Pancreas (tissue), 10 donors: ENCODE data around the gene IL1RAP. TPM values are rescaled to one million over a fixed set of nuclear protein-coding genes. Genes with fewer than 3 reads are reported as not detected.

ENCODE experiments used
- ATAC-seq, 4 donors: fragments of 200-7000 bp; cut with Tn5 transposase; one replicate each; pipeline versions ENCODE4 v1.8.0 to v1.9.1; 2020; ENCODE audit warnings: mild to moderate bottlenecking in 4 of 4, moderate library complexity in 4 of 4
- DNase-seq, 6 donors: peaks; one replicate each; pipeline ENCODE4 v3.0.0-alpha.2; 2020
- FAIRE-seq: peaks from 2 replicates; lab custom pipeline; 2012; peaks lifted over from hg19 to GRCh38; lab: Jason Lieb, UNC
- H3K27ac ChIP-seq, 4 donors: fragments of 200-600 bp; sonication (generic); 1 replicate in 3 of 4; 2 replicates in 1 of 4; pipeline versions ENCODE4 v1.5.0 to v1.8.0; 2020
- H3K27me3 ChIP-seq, 4 donors: fragments of 200-600 bp; one replicate each; pipeline ENCODE4 v1.8.0; 2021
- H3K36me3 ChIP-seq, 3 donors: fragments of 200-600 bp; sonication (generic) in 1 of 3; one replicate each; pipeline versions ENCODE4 v1.5.0 to v1.8.0; 2020 to 2021
- H3K4me1 ChIP-seq, 3 donors: fragments of 200-600 bp; one replicate each; pipeline ENCODE4 v1.8.0; 2021
- H3K4me3 ChIP-seq, 4 donors: fragments of 200-600 bp; sonication (generic) in 2 of 4; one replicate each; pipeline versions ENCODE4 v1.5.0 to v1.8.0; 2020 to 2021
- H3K9me3 ChIP-seq, 4 donors: fragments of 200-600 bp; one replicate each; pipeline ENCODE4 v1.8.0; 2021
- CTCF ChIP-seq, 4 donors: fragments of 200-600 bp; sonication (generic) in 3 of 4; IDR thresholded peaks; one replicate each; pipeline versions ENCODE4 v1.5.0 to v1.8.0; 2021; ENCODE audit warnings: antibody characterized with exemption in 4 of 4
- WGBS, 2 donors: extraction: QIAGEN DNeasy Blood & Tissue Kit; methylation state at CpG; one replicate each; pipeline ENCODE4 v1.1.7; 2013; 5-methylcytosine and 5-hydroxymethylcytosine counted together
- intact Hi-C, 3 donors: fragments of 100-400 bp; cut with DNase I; formaldehyde crosslinking; loops; one replicate each; pipeline versions ENCODE4 v1.11.1 to v1.14.2; 2022
- polyA plus RNA-seq, 2 donors: library from polyadenylated mRNA; stranded (reverse); fragments of 200-250 nt; gene quantifications; one replicate each; pipeline ENCODE4 v1.2.3, GENCODE V29; 2013
- total RNA-seq, 6 donors: library from RNA; stranded (reverse); fragmentation: NEBNext Ultra II Directional in 4 of 6; extraction: Animal tissue kit (Norgen Biotek cat#: 25700) in 4 of 6; gene quantifications; one replicate each; pipeline versions ENCODE4 v1.2.1 to v1.2.4, GENCODE V29; 2021 to 2023
- donor health status: healthy with polysubstance abuse.
- donor health status: DM: no; HTN: no; CAD: no; lungs with moderate emphysema.
- donor health status: DM: no; HTN: no; CAD: no.
- donor health status: control.
- donor health status: control.
- donor health status: Bipolar disorder and iron deficiency.
- donor health status: DM: yes; HTN: yes; CAD: no.
- donor health status: DM: no; HTN: no; CAD: no.
- donor health status: DM: no; HTN: no; CAD: no.
- donor health status: DM: yes; HTN: yes; CAD: no.

IL1RAP gene
- total and polyA plus RNA-seq, 8 donors: 0.49 to 9.3 (median 3.4) TPM

DNA sequence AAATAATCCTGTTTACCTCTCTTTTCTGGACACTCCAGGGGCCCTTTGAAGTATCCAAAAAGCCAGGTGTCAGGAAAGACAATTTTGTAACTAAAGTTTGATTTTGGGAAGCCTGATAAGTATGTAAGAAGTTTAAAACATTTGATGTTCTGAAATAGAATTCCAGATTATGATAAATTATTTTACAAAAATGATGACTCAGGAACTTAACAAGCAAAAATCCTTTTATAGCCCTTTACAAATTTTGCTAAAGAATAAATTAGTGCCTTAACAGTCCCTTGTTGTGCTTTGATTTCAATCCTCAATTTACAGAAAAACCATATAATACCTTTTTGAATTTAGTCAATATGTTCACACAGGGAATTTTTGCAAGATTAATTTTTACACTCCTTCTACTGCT is 38.1 kb downstream of the IL1RAP start:
- ATAC-seq (no peak), DNase-seq (no peak), FAIRE-seq (no peak)
- no peaks in the 10 kb centered on the region for H3K36me3 ChIP-seq
- no peak for TF ChIP-seq CTCF (IDR thresholded peaks at IDR 0.05)
- no peaks in the 10 kb centered on the region for H3K27me3 ChIP-seq
- H3K27ac ChIP-seq: no peak overlapping the region
- intact Hi-C loops: no loop called here
- H3K9me3 ChIP-seq: no peaks in the 10 kb centered on the region
- peaks cover 0 to 5% (median 0%) of the 10 kb centered on the region in 3 donors for H3K4me1 ChIP-seq
- H3K4me3 ChIP-seq: no peak overlapping the region

GRCh38 chr3:190552969-190553759 is 39.3 kb downstream of the IL1RAP start:
- Histone ChIP-seq H3K4me3 (no peak overlapping the region), H3K27me3 (no peaks in the 10 kb centered on the region), H3K36me3 (no peaks in the 10 kb centered on the region), H3K9me3 (no peaks in the 10 kb centered on the region), H3K27ac (no peak overlapping the region), H3K4me1 (peaks cover 0 to 5% (median 0%) of the 10 kb centered on the region in 3 donors)
- TF ChIP-seq CTCF (IDR thresholded peaks at IDR 0.05): no peak
- no peak for FAIRE-seq
- DNase-seq: no peak
- 88% methylated on average over 16 of the region's 16 CpGs for WGBS, 2 donors
- ATAC-seq: no peak
- intact Hi-C loops: no loop called here

- TF ChIP-seq CTCF (IDR thresholded peaks at IDR 0.05): no peak
- H3K4me1 ChIP-seq: no peaks in the 10 kb centered on the region
- FAIRE-seq: no peak
- H3K27me3 ChIP-seq: no peaks in the 10 kb centered on the region
- ATAC-seq: no peak
- H3K4me3 ChIP-seq: no peak overlapping the region
- no peaks in the 10 kb centered on the region for H3K36me3 ChIP-seq
- intact Hi-C loops: no loop called here
- no peak overlapping the region for H3K27ac ChIP-seq
- no peaks in the 10 kb centered on the region for H3K9me3 ChIP-seq
- 91 to 97% methylated on average over 6 of the region's 6 CpGs for WGBS, 2 donors
- no peak for DNase-seq
These were observed 40.3 kb downstream of the IL1RAP start for GRCh38 chr3:190554197-190554596.

GRCh38 chr3:190556351-190556750 is 42.5 kb downstream of the IL1RAP start:
- DNase-seq (no peak), FAIRE-seq (no peak), ATAC-seq (no peak)
- 73 to 81% methylated on average over 2 of the region's 2 CpGs for WGBS, 2 donors
- H3K27ac ChIP-seq: no peak overlapping the region
- no peaks in the 10 kb centered on the region for H3K36me3 ChIP-seq
- no peaks in the 10 kb centered on the region for H3K4me1 ChIP-seq
- TF ChIP-seq CTCF (IDR thresholded peaks at IDR 0.05): no peak
- H3K27me3 ChIP-seq: no peaks in the 10 kb centered on the region
- no peak overlapping the region for H3K4me3 ChIP-seq
- no peaks in the 10 kb centered on the region for H3K9me3 ChIP-seq
- intact Hi-C loops: no loop called here

- Histone ChIP-seq H3K27me3 (no peaks in the 10 kb centered on the region), H3K4me3 (no peak overlapping the region), H3K27ac (no peak overlapping the region), H3K36me3 (no peaks in the 10 kb centered on the region), H3K4me1 (no peaks in the 10 kb centered on the region), H3K9me3 (no peaks in the 10 kb centered on the region)
- intact Hi-C loops: no loop called here
- FAIRE-seq: no peak
- TF ChIP-seq CTCF (IDR thresholded peaks at IDR 0.05): no peak
- DNase-seq: no peak
- ATAC-seq: no peak
These were observed 43.4 kb downstream of the IL1RAP start for GRCh38 chr3:190557296-190557695.
